ENCODE results near the gene NOS1.

The NOS1 gene

DNA sequence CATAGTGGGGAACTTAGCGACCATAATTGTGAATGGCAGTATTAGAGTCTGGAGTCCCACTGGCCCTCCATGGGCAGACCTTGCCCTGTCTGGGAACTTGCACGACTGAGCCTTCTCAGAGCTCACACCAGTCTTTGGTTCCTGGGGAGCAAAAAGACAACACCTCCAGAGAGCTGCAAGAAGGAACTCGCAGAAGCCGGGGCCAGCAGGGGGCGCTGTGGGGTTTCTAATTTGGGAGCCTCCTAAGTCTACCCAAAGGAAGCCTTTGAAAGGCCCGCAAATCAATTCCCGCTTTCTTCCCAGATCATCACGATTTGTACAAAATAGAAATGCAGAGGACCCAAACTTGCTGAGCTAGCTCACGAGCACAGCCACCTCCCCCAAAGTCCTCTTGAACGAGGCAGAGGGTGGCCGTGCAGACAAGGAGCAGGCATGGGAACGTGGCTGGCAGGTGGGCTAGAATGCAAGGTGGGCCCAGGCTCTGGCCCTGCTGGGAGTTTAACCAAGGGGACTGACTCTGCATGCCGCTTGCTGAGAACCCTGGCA, 124.9 kb downstream of the NOS1 start:
- ATAC-seq: peak; percentile 84
- TF ChIP-seq SNAI2 (CRISPR knock-in tag; IDR thresholded peaks at IDR 0.05) (no peak), ZC3H10 (CRISPR knock-in tag; IDR thresholded peaks at IDR 0.05) (no peak), RARB (CRISPR knock-in tag; IDR thresholded peaks at IDR 0.05) (no peak), ZFP3 (CRISPR knock-in tag; IDR thresholded peaks at IDR 0.05) (no peak), ZNF565 (CRISPR knock-in tag; conservative IDR thresholded peaks at IDR 0.05; ENCODE audit: low read depth) (no peak), ESRRG (CRISPR knock-in tag; IDR thresholded peaks at IDR 0.05) (no peak), OSR1 (CRISPR knock-in tag; IDR thresholded peaks at IDR 0.05) (no peak), CSDC2 (CRISPR knock-in tag; IDR thresholded peaks at IDR 0.05) (no peak), POU6F1 (CRISPR knock-in tag; IDR thresholded peaks at IDR 0.05; ENCODE audit: borderline replicate concordance, low read depth) (no peak), ZNF8 (CRISPR knock-in tag; IDR thresholded peaks at IDR 0.05) (no peak), CREB5 (CRISPR knock-in tag; IDR thresholded peaks at IDR 0.05; ENCODE audit: low read depth) (no peak), GLIS3 (CRISPR knock-in tag; IDR thresholded peaks at IDR 0.05) (no peak), TCF4 (CRISPR knock-in tag; IDR thresholded peaks at IDR 0.05; ENCODE audit: borderline replicate concordance) (no peak), CSRNP3 (CRISPR knock-in tag; IDR thresholded peaks at IDR 0.05) (no peak), ARNTL (CRISPR knock-in tag; IDR thresholded peaks at IDR 0.05; ENCODE audit: borderline replicate concordance, low read depth) (no peak), ZNF70 (CRISPR knock-in tag; IDR thresholded peaks at IDR 0.05) (no peak), ZFP30 (CRISPR knock-in tag; IDR thresholded peaks at IDR 0.05) (no peak)
- TF ChIP-seq, protein P1, sequence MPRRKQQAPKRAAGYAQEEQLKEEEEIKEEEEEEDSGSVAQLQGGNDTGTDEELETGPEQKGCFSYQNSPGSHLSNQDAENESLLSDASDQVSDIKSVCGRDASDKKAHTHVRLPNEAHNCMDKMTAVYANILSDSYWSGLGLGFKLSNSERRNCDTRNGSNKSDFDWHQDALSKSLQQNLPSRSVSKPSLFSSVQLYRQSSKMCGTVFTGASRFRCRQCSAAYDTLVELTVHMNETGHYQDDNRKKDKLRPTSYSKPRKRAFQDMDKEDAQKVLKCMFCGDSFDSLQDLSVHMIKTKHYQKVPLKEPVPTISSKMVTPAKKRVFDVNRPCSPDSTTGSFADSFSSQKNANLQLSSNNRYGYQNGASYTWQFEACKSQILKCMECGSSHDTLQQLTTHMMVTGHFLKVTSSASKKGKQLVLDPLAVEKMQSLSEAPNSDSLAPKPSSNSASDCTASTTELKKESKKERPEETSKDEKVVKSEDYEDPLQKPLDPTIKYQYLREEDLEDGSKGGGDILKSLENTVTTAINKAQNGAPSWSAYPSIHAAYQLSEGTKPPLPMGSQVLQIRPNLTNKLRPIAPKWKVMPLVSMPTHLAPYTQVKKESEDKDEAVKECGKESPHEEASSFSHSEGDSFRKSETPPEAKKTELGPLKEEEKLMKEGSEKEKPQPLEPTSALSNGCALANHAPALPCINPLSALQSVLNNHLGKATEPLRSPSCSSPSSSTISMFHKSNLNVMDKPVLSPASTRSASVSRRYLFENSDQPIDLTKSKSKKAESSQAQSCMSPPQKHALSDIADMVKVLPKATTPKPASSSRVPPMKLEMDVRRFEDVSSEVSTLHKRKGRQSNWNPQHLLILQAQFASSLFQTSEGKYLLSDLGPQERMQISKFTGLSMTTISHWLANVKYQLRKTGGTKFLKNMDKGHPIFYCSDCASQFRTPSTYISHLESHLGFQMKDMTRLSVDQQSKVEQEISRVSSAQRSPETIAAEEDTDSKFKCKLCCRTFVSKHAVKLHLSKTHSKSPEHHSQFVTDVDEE (CRISPR knock-in tag; IDR thresholded peaks at IDR 0.05): no peak
- TF ChIP-seq, protein P2, sequence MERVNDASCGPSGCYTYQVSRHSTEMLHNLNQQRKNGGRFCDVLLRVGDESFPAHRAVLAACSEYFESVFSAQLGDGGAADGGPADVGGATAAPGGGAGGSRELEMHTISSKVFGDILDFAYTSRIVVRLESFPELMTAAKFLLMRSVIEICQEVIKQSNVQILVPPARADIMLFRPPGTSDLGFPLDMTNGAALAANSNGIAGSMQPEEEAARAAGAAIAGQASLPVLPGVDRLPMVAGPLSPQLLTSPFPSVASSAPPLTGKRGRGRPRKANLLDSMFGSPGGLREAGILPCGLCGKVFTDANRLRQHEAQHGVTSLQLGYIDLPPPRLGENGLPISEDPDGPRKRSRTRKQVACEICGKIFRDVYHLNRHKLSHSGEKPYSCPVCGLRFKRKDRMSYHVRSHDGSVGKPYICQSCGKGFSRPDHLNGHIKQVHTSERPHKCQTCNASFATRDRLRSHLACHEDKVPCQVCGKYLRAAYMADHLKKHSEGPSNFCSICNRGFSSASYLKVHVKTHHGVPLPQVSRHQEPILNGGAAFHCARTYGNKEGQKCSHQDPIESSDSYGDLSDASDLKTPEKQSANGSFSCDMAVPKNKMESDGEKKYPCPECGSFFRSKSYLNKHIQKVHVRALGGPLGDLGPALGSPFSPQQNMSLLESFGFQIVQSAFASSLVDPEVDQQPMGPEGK (CRISPR knock-in tag; IDR thresholded peaks at IDR 0.05; ENCODE audit: borderline replicate concordance): no peak

- no peak for ATAC-seq
Observed at GRCh38 chr12:117235261-117235660, 126.2 kb downstream of the NOS1 start.

More at GRCh38 chr12:117235261-117235660, 126.2 kb downstream of the NOS1 start:
- no peak for TF ChIP-seq OSR1 (CRISPR knock-in tag; IDR thresholded peaks at IDR 0.05)
- TF ChIP-seq ZC3H10 (CRISPR knock-in tag; IDR thresholded peaks at IDR 0.05): no peak
- TF ChIP-seq CREB5 (CRISPR knock-in tag; IDR thresholded peaks at IDR 0.05; ENCODE audit: low read depth): no peak
- no peak for TF ChIP-seq TCF4 (CRISPR knock-in tag; IDR thresholded peaks at IDR 0.05; ENCODE audit: borderline replicate concordance)

Data from SK-N-SH treated with all-trans-retinoic acid at 6 μM for 48 hours (cell line).